ENCODE measurements around the gene CENPO. TPM values are rescaled to one million over a fixed set of nuclear protein-coding genes. Genes with fewer than 3 reads are reported as not detected.

The CENPO gene
- total and polyA plus RNA-seq, 2 experiments from 2014 or later: 13.2 to 13.3 TPM

DNA sequence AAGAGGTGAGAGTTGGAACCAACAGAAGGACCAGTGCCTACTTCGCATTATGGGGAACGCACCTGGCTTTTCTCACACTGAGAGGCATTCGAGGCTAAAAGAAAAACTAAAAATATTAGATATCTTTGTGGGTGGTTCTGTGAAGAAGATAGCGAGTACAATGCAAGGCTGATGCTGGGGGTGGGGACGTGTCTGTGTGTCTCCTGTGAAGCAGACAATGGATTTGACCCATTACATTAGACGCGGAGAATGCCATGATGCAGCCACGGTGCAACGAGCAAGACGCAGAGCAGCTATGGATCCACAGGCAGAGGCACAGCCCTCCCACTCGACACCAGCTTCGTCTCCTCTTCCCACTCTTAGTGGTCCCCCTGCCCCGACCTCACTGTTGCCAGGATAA is 65.8 kb downstream of the CENPO start:
- peaks cover 4% of the 10 kb centered on the region for H3F3A ChIP-seq (ENCODE audit: insufficient read depth)
- no peak overlapping the region for H3K4me2 ChIP-seq (ENCODE audit: unreplicated experiment)
- no peak for DNase-seq
- H3K79me2 ChIP-seq (ENCODE audit: insufficient read depth): no peaks in the 10 kb centered on the region
- no peak overlapping the region for H3K27ac ChIP-seq
- no peak overlapping the region for H2AFZ ChIP-seq
- no peaks in the 10 kb centered on the region for H4K20me1 ChIP-seq (ENCODE audit: insufficient read depth)
- no peaks in the 10 kb centered on the region for H3K27me3 ChIP-seq (replicated peaks; ENCODE audit: insufficient read depth)
- H3K9me2 ChIP-seq (ENCODE audit: insufficient read depth): no peaks in the 10 kb centered on the region
- 92% methylated on average over 13 of the region's 13 CpGs for WGBS, 2 experiments (ENCODE audit: low coverage in 1 of 2, low lambda C conversion rate in 2 of 2, missing lambda C conversion rate in 2 of 2)
- H3K9ac ChIP-seq: no peak overlapping the region
- no peaks in the 10 kb centered on the region for H3K36me3 ChIP-seq (ENCODE audit: low read depth)
- TF ChIP-seq EZH2 (IDR thresholded peaks at IDR 0.05; ENCODE audit: insufficient read depth, poor library complexity, severe bottlenecking) (no peak), EZH2phosphoT487 (IDR thresholded peaks at IDR 0.05; ENCODE audit: insufficient read depth, low read depth) (no peak)
- peaks cover 17% of the 10 kb centered on the region for H3K4me1 ChIP-seq (ENCODE audit: insufficient read depth)
- in situ Hi-C loops (cut with MboI): no loop called here
- no peaks in the 10 kb centered on the region for H3K9me3 ChIP-seq (ENCODE audit: low read depth)
- no peak overlapping the region for H3K4me3 ChIP-seq

DNA sequence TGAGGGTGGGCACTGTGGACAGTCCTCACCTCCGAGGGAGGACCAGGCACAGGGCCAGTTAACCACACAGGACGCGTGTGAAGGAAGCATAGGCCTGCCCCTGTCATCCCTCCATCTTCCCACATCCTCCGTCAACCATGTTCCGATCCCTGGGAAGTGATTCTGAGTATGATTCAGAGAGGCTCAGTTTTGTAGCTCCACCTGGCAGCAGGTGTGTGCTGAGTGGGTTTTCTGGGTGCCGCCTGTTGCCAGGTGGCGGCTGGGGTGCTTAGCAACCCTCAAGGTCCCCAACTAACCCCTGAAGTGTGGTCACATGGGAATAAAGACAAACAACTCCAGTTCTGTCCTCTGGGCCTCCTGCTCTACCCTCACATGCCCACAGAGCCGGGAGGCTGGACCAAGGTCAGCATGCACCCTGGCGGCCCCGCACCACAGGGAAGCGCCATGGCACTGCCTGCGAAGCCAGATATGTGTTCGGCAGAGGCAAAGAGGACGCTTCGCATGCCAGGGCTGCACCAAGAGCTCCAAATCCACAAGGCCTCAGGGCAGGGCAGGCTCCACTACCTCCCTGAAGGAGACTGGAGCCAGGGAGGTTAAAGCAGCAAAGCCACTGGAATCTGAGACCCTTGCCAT is 66.9 kb downstream of the CENPO start:
- Histone ChIP-seq H2AFZ (no peak overlapping the region), H3K9me3 (ENCODE audit: low read depth) (no peaks in the 10 kb centered on the region), H3K36me3 (ENCODE audit: low read depth) (no peaks in the 10 kb centered on the region), H3K27ac (no peak overlapping the region), H3K4me1 (ENCODE audit: insufficient read depth) (peaks cover 17% of the 10 kb centered on the region), H3K4me3 (no peak overlapping the region), H3K9me2 (ENCODE audit: insufficient read depth) (no peaks in the 10 kb centered on the region), H3K79me2 (ENCODE audit: insufficient read depth) (no peaks in the 10 kb centered on the region), H4K20me1 (ENCODE audit: insufficient read depth) (no peaks in the 10 kb centered on the region), H3K27me3 (replicated peaks; ENCODE audit: insufficient read depth) (no peaks in the 10 kb centered on the region), H3K4me2 (ENCODE audit: unreplicated experiment) (no peak overlapping the region), H3K9ac (no peak overlapping the region), H3F3A (ENCODE audit: insufficient read depth) (peaks cover 4% of the 10 kb centered on the region)
- DNase-seq: no peak
- 99% methylated on average over 14 to 15 of the region's 15 CpGs for WGBS, 2 experiments (ENCODE audit: low coverage in 1 of 2, low lambda C conversion rate in 2 of 2, missing lambda C conversion rate in 2 of 2)
- in situ Hi-C loops (cut with MboI): no loop called here
- no peak for TF ChIP-seq EZH2phosphoT487 (IDR thresholded peaks at IDR 0.05; ENCODE audit: insufficient read depth, low read depth)
- TF ChIP-seq EZH2 (IDR thresholded peaks at IDR 0.05; ENCODE audit: insufficient read depth, poor library complexity, severe bottlenecking): no peak

DNA sequence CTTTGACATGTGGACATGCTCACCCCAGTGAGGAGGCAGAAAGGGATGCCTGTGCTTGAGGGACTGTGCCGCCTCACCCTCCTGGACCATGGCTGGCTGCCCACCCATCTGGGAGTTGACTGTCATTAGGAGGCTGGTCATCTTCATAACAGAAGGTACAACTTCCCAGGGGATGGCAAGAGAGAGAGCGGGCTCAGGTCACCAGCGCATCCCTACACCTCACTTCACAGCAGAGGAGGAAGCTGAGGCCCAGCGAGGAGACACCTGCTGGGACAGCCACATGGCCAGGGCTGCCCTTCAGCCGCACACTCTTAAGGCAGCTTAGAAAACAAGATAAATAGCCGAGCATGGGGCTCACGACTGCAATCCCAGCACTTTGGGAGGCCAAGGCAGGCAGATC is 67.4 kb downstream of the CENPO start:
- H3K4me3 ChIP-seq: no peak overlapping the region
- no peaks in the 10 kb centered on the region for H4K20me1 ChIP-seq (ENCODE audit: insufficient read depth)
- no peak for DNase-seq
- no peaks in the 10 kb centered on the region for H3K79me2 ChIP-seq (ENCODE audit: insufficient read depth)
- 92% methylated on average over 7 of the region's 7 CpGs for WGBS, 2 experiments (ENCODE audit: low coverage in 1 of 2, low lambda C conversion rate in 2 of 2, missing lambda C conversion rate in 2 of 2)
- H3K9me3 ChIP-seq (ENCODE audit: low read depth): no peaks in the 10 kb centered on the region
- peaks cover 12% of the 10 kb centered on the region for H3K4me1 ChIP-seq (ENCODE audit: insufficient read depth)
- in situ Hi-C loops (cut with MboI): no loop called here
- no peak overlapping the region for H3K4me2 ChIP-seq (ENCODE audit: unreplicated experiment)
- no peak overlapping the region for H2AFZ ChIP-seq
- H3K9ac ChIP-seq: no peak overlapping the region
- H3K27me3 ChIP-seq (replicated peaks; ENCODE audit: insufficient read depth): no peaks in the 10 kb centered on the region
- H3K36me3 ChIP-seq (ENCODE audit: low read depth): no peaks in the 10 kb centered on the region
- no peaks in the 10 kb centered on the region for H3K9me2 ChIP-seq (ENCODE audit: insufficient read depth)
- no peaks in the 10 kb centered on the region; the same call in 1 of the 2 replicates for H3F3A ChIP-seq (ENCODE audit: insufficient read depth)
- no peak overlapping the region for H3K27ac ChIP-seq
- no peak for TF ChIP-seq EZH2 (IDR thresholded peaks at IDR 0.05; ENCODE audit: insufficient read depth, poor library complexity, severe bottlenecking)
- no peak for TF ChIP-seq EZH2phosphoT487 (IDR thresholded peaks at IDR 0.05; ENCODE audit: insufficient read depth, low read depth)

DNA sequence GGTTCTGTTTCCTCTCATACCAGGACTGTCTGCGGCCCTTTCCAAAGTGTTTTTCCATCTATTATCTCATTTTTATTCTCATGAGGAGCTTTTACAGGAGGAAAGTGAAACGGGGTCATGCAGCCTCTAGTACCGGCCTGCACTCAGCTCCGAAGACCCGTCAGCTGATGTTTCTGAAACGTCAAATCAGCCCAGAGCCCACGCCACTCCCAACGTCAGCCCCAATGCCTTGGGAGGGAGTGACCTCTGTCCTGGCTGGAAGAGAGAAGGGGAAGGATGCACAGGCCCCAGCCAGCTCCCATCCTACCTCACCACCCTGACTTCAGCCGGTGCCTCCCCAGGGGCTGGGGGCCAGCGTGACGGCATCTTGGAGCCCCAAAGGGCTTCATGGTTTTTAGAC is 68.3 kb downstream of the CENPO start:
- no peak overlapping the region for H3K4me2 ChIP-seq (ENCODE audit: unreplicated experiment)
- DNase-seq: no peak
- H3K4me1 ChIP-seq (ENCODE audit: insufficient read depth): 0 out of 2 replicates have a peak, but pooled peaks cover 3% of the 10 kb centered on the region
- H3K9me3 ChIP-seq (ENCODE audit: low read depth): no peaks in the 10 kb centered on the region
- no peaks in the 10 kb centered on the region for H4K20me1 ChIP-seq (ENCODE audit: insufficient read depth)
- no peaks in the 10 kb centered on the region for H3F3A ChIP-seq (ENCODE audit: insufficient read depth)
- no peaks in the 10 kb centered on the region for H3K27me3 ChIP-seq (replicated peaks; ENCODE audit: insufficient read depth)
- no peak overlapping the region for H3K4me3 ChIP-seq
- no peaks in the 10 kb centered on the region for H3K79me2 ChIP-seq (ENCODE audit: insufficient read depth)
- H3K9me2 ChIP-seq (ENCODE audit: insufficient read depth): no peaks in the 10 kb centered on the region
- no peak overlapping the region for H2AFZ ChIP-seq
- no peaks in the 10 kb centered on the region for H3K36me3 ChIP-seq (ENCODE audit: low read depth)
- no peak overlapping the region for H3K27ac ChIP-seq
- in situ Hi-C loops (cut with MboI): no loop called here
- no peak for TF ChIP-seq EZH2 (IDR thresholded peaks at IDR 0.05; ENCODE audit: insufficient read depth, poor library complexity, severe bottlenecking)
- no peak for TF ChIP-seq EZH2phosphoT487 (IDR thresholded peaks at IDR 0.05; ENCODE audit: insufficient read depth, low read depth)
- H3K9ac ChIP-seq: no peak overlapping the region
- WGBS, 2 experiments (ENCODE audit: low coverage in 1 of 2, low lambda C conversion rate in 2 of 2, missing lambda C conversion rate in 2 of 2): 93 to 96% methylated on average over 11 of the region's 11 CpGs

Data from GM23248 (cell line).